HG03565 (cell line): ENCODE results near the gene PRLR.
A peak's percentile ranks its signal among the peaks of the same experiment; 100 is the strongest.
"Not testable (repeated sequence)": the region's sequence is repeated elsewhere in the genome, so short reads cannot be mapped to it uniquely, and the experiment has no call there.

Experiments used
- ATAC-seq: cut with Tn5 transposase; IDR thresholded peaks from one replicate; pipeline ENCODE4 v1.9.1; 2021; ENCODE audit warnings: mild to moderate bottlenecking, moderate library complexity; ENCODE audit not compliant: unreplicated experiment

The PRLR gene

DNA sequence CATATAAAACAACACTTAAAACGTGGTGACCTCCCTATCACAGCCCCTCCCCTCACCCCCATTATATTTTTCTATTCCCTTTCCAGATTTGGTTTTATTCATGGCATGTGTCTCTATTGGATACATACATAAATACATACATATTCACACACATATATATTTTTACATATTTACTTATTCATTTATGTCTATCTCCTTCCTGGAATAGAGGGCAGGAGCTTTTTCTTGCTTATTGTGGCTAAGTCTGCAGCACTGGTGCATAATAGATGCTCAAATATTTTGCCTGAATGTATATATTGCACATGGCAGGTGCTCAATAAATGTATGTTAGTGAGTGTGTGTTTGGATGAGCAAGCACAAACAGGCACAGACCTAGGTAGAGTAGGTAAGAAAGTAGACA is 185.0 kb downstream of the PRLR start:
- no peak for ATAC-seq

DNA sequence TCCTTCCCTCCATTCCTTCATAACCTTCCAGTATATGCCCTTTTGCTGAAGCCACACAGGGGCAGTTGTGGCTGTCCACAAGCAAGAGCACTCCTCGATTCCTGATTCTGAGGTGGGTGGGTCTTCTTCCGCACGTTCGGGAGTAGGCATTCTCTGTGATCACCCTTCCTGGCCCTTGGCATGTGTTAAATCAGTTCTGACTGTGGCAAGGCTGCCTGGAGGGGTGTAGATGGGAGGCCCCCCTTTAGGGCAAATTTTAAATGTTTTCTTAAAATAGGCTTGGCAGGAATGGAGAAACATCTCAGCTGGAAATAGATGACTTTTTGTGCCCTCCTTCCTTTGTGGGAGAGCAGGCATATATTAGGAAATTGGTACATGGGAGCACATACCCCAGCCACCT is 185.6 kb downstream of the PRLR start:
- ATAC-seq: no peak

DNA sequence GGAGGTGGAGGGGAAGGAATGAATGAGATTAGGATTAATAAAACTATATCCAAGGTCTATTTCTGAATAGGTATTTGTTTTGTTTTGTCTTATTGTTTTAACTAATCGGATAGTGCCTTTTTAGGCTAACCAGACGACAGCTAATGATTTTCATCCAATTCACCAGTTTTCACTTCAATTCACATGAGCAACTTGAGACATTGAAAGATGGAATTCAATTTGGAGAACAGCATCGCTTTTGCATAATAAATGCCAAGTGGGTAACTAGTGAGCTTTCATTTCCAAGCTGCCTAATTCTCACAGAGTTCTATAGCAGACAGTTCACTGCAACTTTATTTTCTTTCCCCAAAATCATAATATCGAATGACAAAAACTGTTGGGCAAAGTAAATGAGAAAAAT is 187.5 kb downstream of the PRLR start:
- ATAC-seq: no peak

DNA sequence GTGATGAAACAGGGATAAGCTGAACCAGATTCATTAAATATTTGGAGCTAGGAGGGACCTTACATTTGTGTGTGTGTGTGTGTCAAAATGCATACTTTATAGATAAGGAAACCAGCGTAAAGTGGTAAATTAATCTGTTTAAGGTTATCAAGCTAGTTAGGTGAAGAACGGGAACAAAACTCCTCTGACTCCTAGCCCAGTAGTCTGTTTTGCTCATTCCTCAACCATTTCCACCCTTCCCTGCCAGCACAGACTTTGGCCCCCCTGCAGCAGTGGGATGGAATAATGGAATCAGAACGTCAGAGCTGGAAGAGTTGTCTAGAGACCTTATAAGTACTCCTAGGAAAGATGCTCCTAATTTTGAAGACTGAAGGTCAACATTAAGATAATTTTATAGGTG is 189.0 kb downstream of the PRLR start:
- no peak for ATAC-seq

DNA sequence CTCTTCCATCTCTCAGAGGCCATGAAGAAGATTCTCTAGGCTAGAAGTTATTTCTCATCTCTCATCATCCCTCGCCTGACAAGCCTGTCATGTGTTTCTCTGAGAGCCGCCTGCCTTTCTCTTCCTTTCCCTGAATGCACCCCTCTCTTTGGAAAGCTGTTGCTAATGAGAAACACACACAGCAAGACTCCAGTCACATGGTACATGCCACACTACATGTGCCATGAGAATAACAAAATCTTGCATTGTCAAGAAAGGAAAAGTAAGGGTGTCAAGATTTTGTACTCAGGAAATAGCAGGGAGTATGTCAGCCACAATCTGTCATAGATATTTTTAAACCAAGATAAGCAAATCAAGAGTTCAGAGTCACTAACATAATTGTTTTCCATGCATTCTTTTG is 191.4 kb downstream of the PRLR start:
- ATAC-seq: no peak

DNA sequence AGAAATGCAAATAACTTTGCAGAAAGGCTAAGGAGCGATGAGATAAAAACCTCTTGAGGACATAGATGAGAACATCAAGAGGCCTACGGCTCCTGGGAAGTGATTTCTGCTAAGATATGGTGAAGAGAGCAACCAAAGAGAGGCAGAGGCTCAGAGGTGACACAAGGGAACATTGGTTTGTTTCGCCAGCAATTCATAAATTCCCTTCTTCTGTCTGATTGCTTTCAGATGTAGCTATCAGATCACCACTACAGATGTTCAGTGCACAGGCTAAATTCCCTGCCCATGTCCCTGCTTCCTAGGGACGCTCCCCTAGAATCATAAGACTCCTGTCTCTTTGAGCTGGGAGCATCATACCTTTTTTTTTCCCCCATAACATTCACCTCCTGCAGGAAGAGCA is 193.8 kb downstream of the PRLR start:
- no peak for ATAC-seq

DNA sequence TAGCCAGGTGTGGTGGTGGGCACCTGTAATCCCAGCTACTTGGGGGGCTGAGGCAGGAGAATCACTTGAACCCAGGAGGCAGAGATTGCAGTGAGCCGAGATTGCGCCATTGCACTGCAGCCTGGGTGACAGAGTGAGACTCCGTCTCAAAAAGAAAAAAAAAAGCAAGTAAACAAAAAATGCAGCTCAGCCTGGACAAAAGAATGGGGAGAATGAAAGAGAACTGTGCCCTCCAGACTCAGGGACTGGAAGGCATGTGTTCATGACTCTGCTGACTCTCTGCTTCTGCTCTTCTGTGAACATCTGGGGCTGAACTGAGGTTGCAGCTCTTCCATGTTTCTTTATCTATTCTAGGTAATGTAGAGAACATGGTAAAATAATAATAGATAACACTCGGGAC is 194.4 kb downstream of the PRLR start:
- ATAC-seq: not testable (repeated sequence)

DNA sequence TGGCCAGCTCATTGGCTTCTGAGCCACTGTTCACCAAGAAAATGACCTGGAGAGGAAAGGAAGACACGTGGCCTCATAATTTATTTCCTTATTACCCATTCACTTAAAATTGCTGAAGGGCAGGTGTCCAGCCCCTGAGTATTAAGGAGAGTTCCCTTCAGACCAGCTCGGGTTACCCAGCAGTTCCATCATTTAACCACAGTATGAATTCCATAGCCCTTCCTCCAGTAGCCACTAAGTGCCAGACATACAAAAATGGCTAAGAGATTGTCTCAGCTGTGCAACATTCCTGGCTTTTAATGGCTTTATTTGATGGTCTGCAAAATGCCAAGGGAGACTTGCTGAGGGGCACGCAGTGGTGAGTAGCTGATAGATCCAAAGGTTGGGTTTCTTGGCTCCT is 195.0 kb downstream of the PRLR start:
- no peak for ATAC-seq

DNA sequence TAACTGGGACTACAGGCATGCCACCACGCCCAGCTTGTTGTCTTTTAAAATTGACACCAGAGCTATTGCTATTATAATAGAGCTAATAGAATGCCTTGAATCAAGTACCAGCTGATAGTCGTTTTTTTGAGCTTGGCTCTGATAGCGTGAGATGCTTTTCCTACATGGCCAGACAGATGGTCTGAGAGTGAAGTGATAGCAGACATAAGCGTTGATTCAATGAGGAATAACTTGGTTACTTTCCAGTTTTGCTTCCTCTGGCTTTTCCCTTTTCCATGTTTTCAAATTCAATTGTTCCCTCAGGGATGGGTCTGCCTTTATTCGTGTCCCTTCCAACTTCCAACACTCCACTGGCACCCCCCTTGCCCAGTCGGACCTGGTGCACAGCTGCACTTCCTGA is 197.9 kb downstream of the PRLR start:
- ATAC-seq: no peak

DNA sequence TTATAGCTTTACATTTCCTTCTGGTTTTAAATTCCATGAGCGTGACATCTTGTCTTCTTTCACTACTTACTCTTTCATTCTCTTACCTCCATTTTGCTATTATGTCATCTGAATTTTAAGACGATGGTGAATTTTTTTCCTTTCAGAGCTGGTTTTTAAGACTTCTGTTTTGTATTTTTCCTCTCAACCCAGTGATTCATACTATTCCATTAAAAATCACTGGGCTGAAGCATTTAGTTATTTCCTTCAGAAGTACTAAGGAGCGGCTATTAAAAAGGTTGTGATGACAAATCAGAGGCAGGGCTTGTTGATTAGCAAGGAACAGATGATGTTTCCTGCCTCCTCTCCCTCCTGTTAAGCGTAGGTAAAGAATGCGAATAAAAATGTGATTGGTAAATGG is 199.0 kb downstream of the PRLR start:
- ATAC-seq: no peak

DNA sequence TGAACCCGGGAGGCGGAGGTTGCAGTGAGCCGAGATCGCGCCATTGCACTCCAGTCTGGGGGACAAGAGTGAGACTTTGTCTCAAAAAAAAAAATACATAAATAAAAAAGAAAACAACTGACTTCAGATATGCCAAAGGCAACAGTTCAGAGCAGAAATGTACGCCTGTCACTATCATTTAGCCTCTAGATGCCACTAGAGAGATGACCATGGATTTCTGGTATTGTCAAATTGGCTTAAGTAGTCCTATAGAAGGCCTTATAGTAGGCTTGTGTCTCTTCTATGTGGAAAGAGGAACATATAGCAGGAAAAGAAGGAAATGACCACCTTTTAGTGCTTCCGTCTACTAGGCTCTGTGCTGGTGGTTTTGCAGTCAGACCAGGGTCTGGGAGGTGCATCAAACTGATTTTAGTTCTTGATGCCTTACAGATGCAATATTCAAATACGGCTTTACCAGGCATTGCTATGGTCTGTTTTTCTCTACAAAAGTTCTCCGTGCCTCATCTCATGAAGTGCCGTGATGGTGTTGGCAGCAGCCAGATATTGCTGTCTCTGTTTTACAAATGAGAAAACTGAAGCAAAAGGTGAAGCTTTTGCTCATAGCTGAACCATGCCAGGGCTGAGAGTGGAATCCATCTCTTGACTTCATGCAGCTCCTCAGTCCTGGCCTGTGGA is 199.7 kb downstream of the PRLR start:
- no peak for ATAC-seq

DNA sequence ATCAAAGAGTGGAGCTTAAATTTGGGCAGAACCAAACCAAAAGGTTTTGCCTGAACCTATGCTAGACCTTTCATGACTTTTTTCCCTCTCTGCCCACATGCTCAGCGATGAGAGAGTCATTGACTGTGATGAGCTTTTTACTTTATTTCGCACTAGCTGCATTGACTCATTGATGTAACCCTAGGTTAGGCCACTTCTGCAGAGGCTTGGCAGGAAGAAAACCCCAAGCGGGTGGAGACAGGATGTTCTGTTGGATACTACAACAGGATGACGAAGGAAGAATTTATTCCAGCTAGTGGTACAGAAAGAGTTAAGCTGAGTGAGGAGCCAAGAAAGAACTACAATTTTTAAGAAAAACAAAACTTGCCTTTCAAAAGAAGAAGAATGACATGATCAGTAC is 201.0 kb downstream of the PRLR start:
- ATAC-seq: no peak

DNA sequence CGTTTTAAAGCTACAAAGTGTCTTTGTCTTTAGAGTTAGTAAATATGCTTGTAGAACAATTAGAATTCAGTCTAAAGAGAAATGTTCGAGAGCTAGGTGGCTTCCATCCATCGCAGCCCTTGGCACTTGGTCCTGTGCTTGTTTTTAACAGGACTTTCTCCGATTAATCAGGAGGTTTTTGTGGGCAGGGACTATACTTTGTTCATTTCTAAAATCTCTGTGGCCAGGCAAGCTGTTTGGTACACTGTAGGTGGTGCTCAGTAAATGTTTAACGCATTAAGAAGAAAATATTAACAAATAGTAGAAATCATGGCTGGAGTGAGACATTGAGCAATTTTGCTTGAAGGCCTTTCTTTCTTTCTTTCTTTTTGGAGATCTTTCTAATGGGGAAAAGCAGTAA is 203.3 kb downstream of the PRLR start:
- no peak for ATAC-seq

DNA sequence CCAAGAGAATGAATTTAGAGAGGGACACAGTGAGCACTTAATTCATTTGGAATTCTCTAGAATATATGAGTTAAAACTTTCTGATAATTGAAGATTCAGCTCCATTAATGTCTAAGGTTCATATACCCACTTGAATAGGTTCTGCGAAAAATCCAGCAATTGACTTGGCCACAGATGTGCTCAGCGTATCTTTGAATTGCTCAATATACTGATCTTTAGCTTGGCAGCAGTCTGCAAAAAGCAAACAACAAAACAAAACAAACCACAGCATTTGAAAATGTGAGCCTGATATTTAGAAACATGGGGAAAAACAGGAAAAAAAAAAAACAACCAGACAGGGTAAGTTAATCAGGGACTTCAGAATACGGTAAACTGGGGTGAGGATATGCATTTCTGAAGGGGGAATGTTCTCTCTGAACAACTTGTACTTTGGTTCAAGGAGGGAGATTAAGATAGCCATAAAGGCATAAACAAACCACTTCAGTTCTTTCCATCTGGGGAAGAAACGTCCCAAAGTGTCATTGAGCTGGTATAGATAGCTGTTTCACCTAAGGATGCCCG is 203.9 kb downstream of the PRLR start:
- no peak for ATAC-seq

DNA sequence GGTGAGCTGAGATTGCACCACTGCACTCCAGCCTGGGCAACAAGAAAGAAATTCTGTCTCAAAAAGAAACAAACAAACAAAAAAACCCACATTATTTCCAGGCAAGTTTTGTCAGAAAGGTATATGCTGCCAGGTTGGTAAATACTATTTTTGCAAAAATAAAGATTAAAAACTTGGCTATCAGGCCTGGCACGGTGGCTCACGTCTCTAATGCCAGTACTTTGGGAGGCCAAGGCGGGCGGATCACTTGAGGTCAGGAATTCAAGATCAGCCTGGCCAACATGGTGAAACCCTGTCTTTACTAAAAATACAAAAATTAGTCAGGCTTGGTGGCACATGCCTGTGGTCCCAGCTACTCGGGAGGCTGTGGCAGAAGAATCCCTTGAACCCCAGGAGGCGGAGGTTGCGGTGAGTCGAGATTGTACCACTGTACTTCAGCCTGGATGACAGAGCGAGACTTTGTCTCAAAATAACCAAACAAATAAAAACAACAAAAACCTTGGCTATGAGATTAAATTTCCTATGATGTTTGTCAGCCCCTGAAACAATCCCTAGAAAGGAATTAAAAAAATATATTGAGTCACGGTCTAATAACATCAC is 205.3 kb downstream of the PRLR start:
- no peak for ATAC-seq

DNA sequence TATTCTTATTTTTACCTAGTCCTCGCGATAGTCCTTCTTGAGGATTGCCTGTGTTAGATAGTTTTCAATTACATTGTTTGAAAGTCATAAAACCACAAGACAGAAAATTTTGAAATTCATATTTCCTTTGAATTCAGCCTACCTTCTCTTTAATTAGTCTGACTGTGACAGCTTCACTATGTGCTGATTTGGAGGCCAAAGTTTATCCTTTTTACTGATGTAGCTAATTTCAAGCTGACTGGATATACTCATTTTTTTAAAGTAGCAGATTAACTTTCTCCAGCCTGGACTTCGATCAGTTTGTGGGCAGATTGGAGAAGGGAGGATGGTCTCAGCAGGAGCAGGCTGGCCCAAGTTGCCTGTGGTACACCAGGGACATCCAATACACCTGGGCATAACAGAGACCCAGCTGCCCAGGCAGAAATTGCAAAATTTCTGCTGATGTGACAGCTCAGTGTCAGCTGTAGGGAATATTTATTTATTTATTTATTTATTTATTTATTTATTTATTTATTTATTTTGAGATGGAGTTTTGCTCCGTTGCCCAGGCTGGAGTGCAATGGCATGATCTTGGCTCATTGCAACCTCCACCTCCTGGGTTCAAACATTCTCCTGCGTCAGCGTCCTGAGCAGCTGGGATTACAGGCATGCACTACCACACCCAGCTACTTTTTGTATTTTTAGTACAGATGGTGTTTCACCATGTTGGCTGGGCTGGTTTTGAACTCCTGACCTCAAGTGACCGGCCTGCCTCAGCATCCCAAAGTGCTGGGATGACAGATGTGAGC is 206.7 kb downstream of the PRLR start:
- ATAC-seq: no peak

DNA sequence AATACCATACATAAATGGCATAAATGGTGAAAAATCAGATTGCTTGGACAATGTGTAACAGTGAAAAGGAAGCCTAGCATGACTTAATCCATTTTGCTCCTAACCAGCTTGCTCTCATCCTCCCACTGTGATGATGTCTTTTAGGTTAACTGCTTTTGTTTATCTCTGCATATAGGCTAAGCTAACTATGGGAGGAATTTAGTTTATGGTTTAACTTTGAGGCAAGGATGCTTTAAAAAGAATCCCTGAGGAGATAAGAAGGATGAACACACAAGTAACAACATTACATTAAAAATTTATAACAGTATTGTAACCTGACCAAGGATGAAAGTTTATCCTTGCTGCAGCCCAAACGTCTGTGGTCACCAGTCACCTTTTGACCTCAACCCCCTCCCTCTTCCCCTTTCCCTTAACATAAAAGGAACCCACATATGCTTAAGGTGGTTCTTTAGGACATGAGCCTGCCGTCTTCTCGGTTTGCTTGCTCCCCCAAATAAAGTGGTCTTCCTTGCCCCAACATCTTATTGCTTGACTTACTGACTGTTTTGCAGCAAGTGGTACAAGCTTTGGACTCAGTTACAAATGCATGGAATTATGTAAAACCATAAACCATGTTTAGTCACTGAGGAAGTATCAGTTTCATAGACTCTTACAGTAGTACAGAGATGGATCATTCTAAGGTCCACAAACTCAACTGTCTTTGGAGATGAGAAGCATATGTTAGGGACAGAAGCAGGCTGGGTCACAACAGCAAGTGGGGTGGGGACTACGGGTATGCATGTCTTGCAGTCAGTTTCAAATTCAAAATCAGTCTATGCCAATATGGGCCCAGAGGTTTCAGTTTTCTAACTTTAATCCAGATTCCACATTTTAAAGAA is 213.9 kb downstream of the PRLR start:
- ATAC-seq: peak; percentile 70

DNA sequence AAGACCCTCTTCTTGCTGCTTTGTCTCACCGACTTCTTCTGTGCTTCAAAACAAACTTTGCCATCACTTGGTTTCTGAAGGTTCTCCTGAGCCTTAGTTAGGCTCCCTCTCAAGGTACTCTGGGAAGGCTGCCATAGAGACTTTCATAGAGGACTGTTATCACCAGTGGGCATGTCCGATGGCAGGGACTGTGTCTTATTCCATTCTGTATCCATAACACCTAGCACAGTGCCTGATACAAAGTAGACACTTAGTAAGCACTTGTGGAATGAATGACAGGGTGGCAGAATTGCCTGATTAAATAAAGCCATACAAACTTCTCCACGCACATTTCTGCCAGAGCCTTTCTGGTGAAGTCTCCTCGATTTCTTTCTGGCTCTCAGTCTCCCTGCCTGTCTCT is 215.2 kb downstream of the PRLR start:
- ATAC-seq: no peak

DNA sequence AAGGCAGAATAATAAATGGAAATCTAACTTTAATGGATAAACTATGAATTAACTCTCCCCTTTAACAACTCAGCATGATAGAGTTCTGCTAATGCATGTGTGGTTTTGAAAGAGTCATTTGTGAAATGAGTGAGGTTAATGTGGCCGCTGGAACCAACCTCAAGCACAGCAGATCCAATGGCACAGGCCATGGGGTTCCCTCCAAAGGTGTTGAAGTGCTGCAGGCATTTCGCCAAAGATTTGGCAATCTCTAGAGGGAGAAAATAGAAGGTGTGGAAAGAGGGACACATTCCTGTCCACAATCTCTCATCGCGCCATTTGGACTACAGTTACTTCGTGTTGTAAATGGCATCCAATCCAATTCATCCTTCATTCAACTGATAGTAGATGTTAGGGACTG is 217.5 kb downstream of the PRLR start:
- ATAC-seq: no peak

DNA sequence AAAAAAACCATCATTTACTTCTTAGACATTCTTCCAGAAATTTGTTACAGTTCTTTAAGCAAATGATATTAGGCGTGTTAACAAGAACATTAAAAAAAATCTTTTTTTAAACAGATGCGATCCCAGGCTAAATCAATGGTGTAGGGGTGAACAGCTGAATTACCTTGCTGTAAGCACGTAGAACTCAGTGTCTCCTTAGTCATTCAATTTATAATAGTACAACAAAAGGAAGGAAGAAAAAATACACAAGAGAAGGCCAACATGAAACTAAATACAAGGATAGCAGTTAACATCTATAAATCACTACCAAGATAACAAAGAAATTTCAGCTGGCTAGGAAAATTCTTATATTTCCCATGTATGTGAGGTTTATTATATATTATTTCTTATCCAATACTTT is 217.9 kb downstream of the PRLR start:
- no peak for ATAC-seq

DNA sequence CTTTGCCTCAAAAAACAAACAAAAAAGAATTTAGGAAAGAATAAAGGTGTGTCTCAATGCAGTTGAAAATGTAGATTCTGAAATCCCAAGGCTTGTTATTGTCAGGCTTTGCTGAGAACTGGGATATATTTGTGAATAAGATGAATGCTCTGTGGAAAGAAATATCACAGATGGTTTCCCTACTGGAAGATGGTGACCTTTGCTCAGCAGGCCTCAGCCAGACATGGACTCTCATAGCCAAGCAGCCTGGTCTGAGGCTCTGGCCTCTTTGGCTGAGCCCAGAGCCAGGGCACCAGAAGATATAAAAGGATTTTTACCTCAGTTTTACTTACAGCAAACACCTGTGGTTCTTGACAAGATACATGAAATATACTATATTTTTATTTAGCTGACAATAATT is 219.6 kb downstream of the PRLR start:
- no peak for ATAC-seq
